Measurements from ENCODE around the gene FCHSD2.
"Not testable (repeated sequence)": the region's sequence is repeated elsewhere in the genome, so short reads cannot be mapped to it uniquely, and the experiment has no call there.

Gene FCHSD2

DNA sequence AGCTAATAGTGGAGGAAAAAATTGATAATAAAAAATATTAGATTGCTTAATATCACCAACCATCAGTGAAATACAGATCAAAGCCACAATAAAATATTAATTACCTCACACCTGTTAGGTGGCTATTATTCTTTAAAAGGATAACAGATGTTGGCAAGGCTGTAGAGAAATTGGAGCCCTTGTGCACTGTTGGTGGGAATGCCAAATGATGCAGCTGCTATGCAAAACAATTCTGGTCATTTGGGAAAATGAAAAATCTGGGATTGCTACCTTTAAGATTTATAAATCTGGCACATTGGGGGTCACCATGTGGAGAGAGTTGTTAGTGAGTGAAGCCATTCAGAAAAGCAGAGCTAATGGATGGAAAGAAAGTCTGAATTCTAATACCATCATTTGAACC, 143.4 kb downstream of the FCHSD2 start:
- H3K9ac ChIP-seq (ENCODE audit: low read depth in 1 of 2, low read length in 2 of 2), result no peak overlapping the region
- no peaks in the 10 kb centered on the region for H3K9me3 ChIP-seq (ENCODE audit: control insufficient read depth in 2 of 2, low read length in 2 of 2)
- H3K27ac ChIP-seq (ENCODE audit: low read depth in 2 of 2, low read length in 2 of 2), result no peak overlapping the region
- no peaks in the 10 kb centered on the region for H3K36me3 ChIP-seq (ENCODE audit: control insufficient read depth in 2 of 2, insufficient read depth in 2 of 2, low read length in 2 of 2)
- H3K27me3 ChIP-seq (ENCODE audit: control insufficient read depth in 2 of 2, insufficient read depth in 2 of 2, low read length in 2 of 2), result no peaks in the 10 kb centered on the region
- H3K4me1 ChIP-seq (ENCODE audit: control insufficient read depth in 2 of 2, insufficient read depth in 2 of 2, low read length in 2 of 2), result no peaks in the 10 kb centered on the region
- H3K4me3 ChIP-seq (ENCODE audit: low read length in 2 of 2), result no peak overlapping the region

DNA sequence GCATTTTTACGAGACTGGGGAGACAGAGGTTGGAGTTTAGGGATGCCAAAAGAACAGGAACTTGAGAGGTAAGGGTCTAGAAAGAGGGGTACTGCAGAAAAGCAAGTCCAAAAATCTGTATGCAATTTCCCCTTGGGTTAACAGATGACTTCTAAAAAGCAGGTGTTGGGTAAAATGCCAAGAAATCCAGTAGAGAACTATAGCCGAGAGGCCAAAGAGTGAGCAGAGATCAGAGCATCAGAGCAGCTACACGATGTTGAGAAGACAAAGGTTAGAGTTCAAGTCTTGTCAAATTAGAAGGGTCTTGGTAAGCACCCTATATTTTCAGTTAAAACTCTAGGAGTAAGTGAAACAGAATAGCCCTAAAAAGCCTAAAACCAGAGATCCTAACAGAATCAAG, 145.2 kb downstream of the FCHSD2 start:
- no peak overlapping the region for H3K27ac ChIP-seq (ENCODE audit: low read depth in 2 of 2, low read length in 2 of 2)
- no peaks in the 10 kb centered on the region for H3K27me3 ChIP-seq (ENCODE audit: control insufficient read depth in 2 of 2, insufficient read depth in 2 of 2, low read length in 2 of 2)
- H3K4me1 ChIP-seq (ENCODE audit: control insufficient read depth in 2 of 2, insufficient read depth in 2 of 2, low read length in 2 of 2), result no peaks in the 10 kb centered on the region
- H3K36me3 ChIP-seq (ENCODE audit: control insufficient read depth in 2 of 2, insufficient read depth in 2 of 2, low read length in 2 of 2), result no peaks in the 10 kb centered on the region
- no peak overlapping the region for H3K4me3 ChIP-seq (ENCODE audit: low read length in 2 of 2)
- no peak overlapping the region for H3K9ac ChIP-seq (ENCODE audit: low read depth in 1 of 2, low read length in 2 of 2)
- H3K9me3 ChIP-seq (ENCODE audit: control insufficient read depth in 2 of 2, low read length in 2 of 2), result no peaks in the 10 kb centered on the region

DNA sequence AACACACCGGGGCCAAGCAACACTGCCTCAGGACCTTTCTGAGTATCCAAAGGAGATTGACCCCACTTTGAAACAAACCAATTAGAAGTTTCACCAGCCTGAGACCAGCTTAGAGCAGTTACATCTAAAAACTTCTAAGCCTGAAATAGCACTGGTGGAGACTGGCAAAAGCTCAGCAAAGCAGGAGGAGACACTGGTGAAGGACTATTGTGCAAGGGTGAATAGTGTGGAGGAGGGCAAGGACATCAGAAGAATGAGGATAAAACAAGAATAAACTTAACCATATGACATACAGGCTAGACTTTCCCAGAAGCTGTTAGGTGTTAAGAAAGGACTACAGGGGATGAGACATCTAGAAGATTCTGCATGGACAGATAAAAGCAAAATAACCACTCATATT, 152.4 kb downstream of the FCHSD2 start:
- Histone ChIP-seq H3K27me3 (ENCODE audit: control insufficient read depth in 2 of 2, insufficient read depth in 2 of 2, low read length in 2 of 2) (no peaks in the 10 kb centered on the region), H3K4me3 (ENCODE audit: low read length in 2 of 2) (no peak overlapping the region), H3K36me3 (ENCODE audit: control insufficient read depth in 2 of 2, insufficient read depth in 2 of 2, low read length in 2 of 2) (no peaks in the 10 kb centered on the region), H3K4me1 (ENCODE audit: control insufficient read depth in 2 of 2, insufficient read depth in 2 of 2, low read length in 2 of 2) (no peaks in the 10 kb centered on the region), H3K9ac (ENCODE audit: low read depth in 1 of 2, low read length in 2 of 2) (no peak overlapping the region), H3K27ac (ENCODE audit: low read depth in 2 of 2, low read length in 2 of 2) (no peak overlapping the region), H3K9me3 (ENCODE audit: control insufficient read depth in 2 of 2, low read length in 2 of 2) (no peaks in the 10 kb centered on the region)

DNA sequence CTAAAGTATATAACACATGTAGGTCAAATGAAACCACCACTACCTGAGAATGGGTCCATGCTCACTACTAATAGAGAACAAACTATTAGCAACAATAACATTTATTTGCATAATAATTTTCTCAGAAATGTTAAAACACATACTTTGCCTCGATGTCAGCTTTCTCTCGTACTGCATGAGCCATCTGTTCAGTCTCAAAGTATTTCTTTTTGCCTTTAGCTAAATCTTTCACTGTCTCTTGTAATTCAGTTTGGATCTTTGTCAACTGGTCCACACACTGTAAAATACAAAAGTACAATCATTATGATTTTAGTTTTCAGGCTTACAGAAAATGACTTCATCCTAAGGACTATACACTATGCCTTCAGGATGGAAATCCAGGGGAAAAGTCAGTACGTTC, 153.3 kb downstream of the FCHSD2 start:
- no peak overlapping the region for H3K9ac ChIP-seq (ENCODE audit: low read depth in 1 of 2, low read length in 2 of 2)

DNA sequence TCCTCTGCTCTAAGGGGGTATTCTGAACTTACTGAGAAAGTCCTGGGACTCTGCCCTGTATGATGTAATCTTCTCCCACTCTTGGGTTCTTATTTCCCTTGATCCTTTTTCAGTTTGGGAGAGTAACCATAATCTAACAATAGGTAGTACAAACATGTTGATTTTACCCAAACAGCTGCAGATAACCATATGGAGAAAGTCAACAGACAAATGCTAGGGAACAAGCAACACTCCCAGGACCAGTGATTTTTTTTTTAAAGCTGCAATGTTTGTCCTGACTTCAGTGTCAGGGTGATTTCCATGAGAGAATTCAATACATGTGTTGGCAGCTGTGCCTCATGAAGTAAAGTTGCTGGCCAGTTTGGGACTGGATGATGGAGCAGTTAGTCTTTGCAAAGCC, 156.5 kb downstream of the FCHSD2 start:
- Histone ChIP-seq H3K4me3 (ENCODE audit: low read length in 2 of 2) (no peak overlapping the region), H3K27ac (ENCODE audit: low read depth in 2 of 2, low read length in 2 of 2) (no peak overlapping the region), H3K27me3 (ENCODE audit: control insufficient read depth in 2 of 2, insufficient read depth in 2 of 2, low read length in 2 of 2) (no peaks in the 10 kb centered on the region), H3K9ac (ENCODE audit: low read depth in 1 of 2, low read length in 2 of 2) (no peak overlapping the region), H3K9me3 (ENCODE audit: control insufficient read depth in 2 of 2, low read length in 2 of 2) (no peaks in the 10 kb centered on the region), H3K36me3 (ENCODE audit: control insufficient read depth in 2 of 2, insufficient read depth in 2 of 2, low read length in 2 of 2) (no peaks in the 10 kb centered on the region), H3K4me1 (ENCODE audit: control insufficient read depth in 2 of 2, insufficient read depth in 2 of 2, low read length in 2 of 2) (no peaks in the 10 kb centered on the region)

More for the DNA sequence above, 153.3 kb downstream of the FCHSD2 start:
- Histone ChIP-seq H3K9me3 (ENCODE audit: control insufficient read depth in 2 of 2, low read length in 2 of 2) (no peaks in the 10 kb centered on the region), H3K27me3 (ENCODE audit: control insufficient read depth in 2 of 2, insufficient read depth in 2 of 2, low read length in 2 of 2) (no peaks in the 10 kb centered on the region), H3K36me3 (ENCODE audit: control insufficient read depth in 2 of 2, insufficient read depth in 2 of 2, low read length in 2 of 2) (no peaks in the 10 kb centered on the region), H3K4me1 (ENCODE audit: control insufficient read depth in 2 of 2, insufficient read depth in 2 of 2, low read length in 2 of 2) (no peaks in the 10 kb centered on the region), H3K4me3 (ENCODE audit: low read length in 2 of 2) (no peak overlapping the region), H3K27ac (ENCODE audit: low read depth in 2 of 2, low read length in 2 of 2) (no peak overlapping the region)

DNA sequence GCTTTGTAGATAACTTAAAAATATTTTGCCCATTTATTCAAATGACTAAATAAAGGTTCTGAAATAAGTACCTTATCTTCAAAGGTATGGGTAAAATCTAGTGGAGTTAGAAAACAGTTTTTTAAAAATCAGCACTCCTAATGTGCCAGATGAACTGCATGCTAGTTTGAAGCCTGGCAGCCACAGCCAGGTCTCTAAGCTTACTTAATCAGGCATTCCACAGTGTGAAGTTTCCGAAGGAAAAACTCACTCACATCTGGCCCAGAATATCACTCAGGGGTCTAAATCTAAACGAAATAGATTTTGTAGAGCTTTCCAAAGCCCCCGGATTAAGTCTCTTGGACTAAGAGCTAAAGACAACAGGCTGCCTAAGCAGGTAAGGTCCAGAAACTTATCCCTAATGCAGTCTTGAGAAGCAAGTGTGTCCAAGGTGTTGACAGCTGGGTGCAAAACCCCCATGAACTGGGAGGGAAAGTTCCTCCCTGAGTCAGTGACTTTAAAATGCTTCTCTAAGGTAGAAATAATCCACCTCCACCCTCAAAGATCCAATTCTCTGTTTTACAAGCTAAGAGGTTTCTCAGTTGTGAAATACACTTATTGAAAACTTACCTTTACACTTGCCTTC, 157.6 kb downstream of the FCHSD2 start:
- no peaks in the 10 kb centered on the region for H3K4me1 ChIP-seq (ENCODE audit: control insufficient read depth in 2 of 2, insufficient read depth in 2 of 2, low read length in 2 of 2)
- H3K9me3 ChIP-seq (ENCODE audit: control insufficient read depth in 2 of 2, low read length in 2 of 2), result no peaks in the 10 kb centered on the region
- H3K27ac ChIP-seq (ENCODE audit: low read depth in 2 of 2, low read length in 2 of 2), result no peak overlapping the region
- no peaks in the 10 kb centered on the region for H3K36me3 ChIP-seq (ENCODE audit: control insufficient read depth in 2 of 2, insufficient read depth in 2 of 2, low read length in 2 of 2)
- no peaks in the 10 kb centered on the region for H3K27me3 ChIP-seq (ENCODE audit: control insufficient read depth in 2 of 2, insufficient read depth in 2 of 2, low read length in 2 of 2)
- H3K4me3 ChIP-seq (ENCODE audit: low read length in 2 of 2), result no peak overlapping the region
- H3K9ac ChIP-seq (ENCODE audit: low read depth in 1 of 2, low read length in 2 of 2), result no peak overlapping the region

DNA sequence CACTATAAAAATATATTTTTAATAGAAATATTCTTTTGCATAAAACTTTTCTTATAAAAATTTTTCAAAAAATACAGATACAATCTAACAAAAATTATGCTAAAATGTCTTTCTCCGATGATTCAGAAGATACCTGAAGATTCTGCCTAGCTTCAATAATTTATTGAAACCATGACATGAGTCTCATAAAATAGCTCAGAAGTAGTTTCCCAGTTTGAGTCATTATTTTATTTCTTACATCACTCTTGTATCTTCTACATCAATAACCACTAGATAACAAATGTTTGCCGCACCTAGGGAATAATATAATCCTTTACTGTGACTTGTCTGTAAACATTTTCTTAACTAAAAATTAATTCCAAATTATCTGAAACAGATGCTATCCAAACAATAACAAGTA, 158.6 kb downstream of the FCHSD2 start:
- Histone ChIP-seq H3K27me3 (ENCODE audit: control insufficient read depth in 2 of 2, insufficient read depth in 2 of 2, low read length in 2 of 2) (no peaks in the 10 kb centered on the region), H3K4me3 (ENCODE audit: low read length in 2 of 2) (no peak overlapping the region), H3K9me3 (ENCODE audit: control insufficient read depth in 2 of 2, low read length in 2 of 2) (no peaks in the 10 kb centered on the region), H3K4me1 (ENCODE audit: control insufficient read depth in 2 of 2, insufficient read depth in 2 of 2, low read length in 2 of 2) (no peaks in the 10 kb centered on the region), H3K9ac (ENCODE audit: low read depth in 1 of 2, low read length in 2 of 2) (no peak overlapping the region), H3K36me3 (ENCODE audit: control insufficient read depth in 2 of 2, insufficient read depth in 2 of 2, low read length in 2 of 2) (no peaks in the 10 kb centered on the region), H3K27ac (ENCODE audit: low read depth in 2 of 2, low read length in 2 of 2) (no peak overlapping the region)

DNA sequence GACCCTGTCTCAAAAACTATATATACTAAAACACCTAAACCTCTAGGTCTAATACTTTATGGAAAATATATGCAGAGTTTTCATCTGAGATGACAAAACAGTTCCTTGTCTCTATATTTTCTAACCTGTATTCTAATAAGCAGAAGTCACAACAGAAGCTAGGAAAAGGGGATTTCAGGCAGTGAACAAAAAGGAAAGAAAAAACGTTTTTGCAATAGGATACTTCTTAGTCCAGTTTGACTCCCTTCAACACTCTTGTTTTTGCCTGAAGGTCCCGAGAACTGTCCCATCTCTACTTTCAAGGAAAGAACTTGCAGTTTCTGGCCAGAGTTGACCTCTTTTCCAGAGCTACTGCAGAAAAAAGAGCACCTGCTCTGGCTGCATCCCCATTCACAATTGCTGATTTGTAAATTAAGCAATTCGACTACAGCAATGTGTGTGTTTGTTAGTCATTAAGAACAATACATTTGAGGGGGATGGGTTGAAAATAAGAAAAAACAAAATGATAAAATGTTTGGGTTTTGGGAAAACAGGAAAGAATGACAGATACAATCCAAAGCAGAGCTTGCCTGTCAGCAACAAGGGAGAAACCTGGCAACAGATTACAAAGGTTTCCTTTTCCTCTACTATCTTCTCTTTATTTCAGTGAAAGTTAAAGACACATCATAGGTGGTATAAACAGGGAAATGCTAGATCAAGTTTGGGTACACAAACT, 160.0 kb downstream of the FCHSD2 start:
- H3K4me1 ChIP-seq (ENCODE audit: control insufficient read depth in 2 of 2, insufficient read depth in 2 of 2, low read length in 2 of 2), result no peaks in the 10 kb centered on the region
- H3K4me3 ChIP-seq (ENCODE audit: low read length in 2 of 2), result no peak overlapping the region
- H3K9ac ChIP-seq (ENCODE audit: low read depth in 1 of 2, low read length in 2 of 2), result no peak overlapping the region
- H3K9me3 ChIP-seq (ENCODE audit: control insufficient read depth in 2 of 2, low read length in 2 of 2), result no peaks in the 10 kb centered on the region
- no peak overlapping the region for H3K27ac ChIP-seq (ENCODE audit: low read depth in 2 of 2, low read length in 2 of 2)
- no peaks in the 10 kb centered on the region for H3K27me3 ChIP-seq (ENCODE audit: control insufficient read depth in 2 of 2, insufficient read depth in 2 of 2, low read length in 2 of 2)
- H3K36me3 ChIP-seq (ENCODE audit: control insufficient read depth in 2 of 2, insufficient read depth in 2 of 2, low read length in 2 of 2), result no peaks in the 10 kb centered on the region

DNA sequence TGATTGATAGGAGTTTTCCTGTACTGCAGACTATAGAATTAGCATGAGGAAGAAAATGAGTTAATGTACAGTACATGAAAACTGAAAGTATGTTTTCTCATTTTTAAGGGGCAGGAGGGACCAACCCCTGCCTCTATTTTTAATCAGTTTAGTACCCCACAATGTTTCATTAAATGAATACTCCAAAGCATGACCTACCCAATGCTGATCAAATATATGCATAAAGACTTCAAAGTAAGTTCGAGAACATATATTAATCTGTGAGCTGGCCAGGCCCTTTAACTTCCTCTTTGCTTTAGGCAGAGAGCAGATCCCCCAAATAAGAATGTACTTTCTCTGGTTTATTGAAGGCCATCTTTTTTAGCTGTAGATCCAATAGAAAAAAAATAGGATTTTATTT, 161.0 kb downstream of the FCHSD2 start:
- H3K9me3 ChIP-seq (ENCODE audit: control insufficient read depth in 2 of 2, low read length in 2 of 2), result no peaks in the 10 kb centered on the region
- no peak overlapping the region for H3K27ac ChIP-seq (ENCODE audit: low read depth in 2 of 2, low read length in 2 of 2)
- H3K9ac ChIP-seq (ENCODE audit: low read depth in 1 of 2, low read length in 2 of 2), result no peak overlapping the region
- H3K4me3 ChIP-seq (ENCODE audit: low read length in 2 of 2), result no peak overlapping the region
- no peaks in the 10 kb centered on the region for H3K36me3 ChIP-seq (ENCODE audit: control insufficient read depth in 2 of 2, insufficient read depth in 2 of 2, low read length in 2 of 2)
- H3K27me3 ChIP-seq (ENCODE audit: control insufficient read depth in 2 of 2, insufficient read depth in 2 of 2, low read length in 2 of 2), result no peaks in the 10 kb centered on the region
- no peaks in the 10 kb centered on the region for H3K4me1 ChIP-seq (ENCODE audit: control insufficient read depth in 2 of 2, insufficient read depth in 2 of 2, low read length in 2 of 2)

DNA sequence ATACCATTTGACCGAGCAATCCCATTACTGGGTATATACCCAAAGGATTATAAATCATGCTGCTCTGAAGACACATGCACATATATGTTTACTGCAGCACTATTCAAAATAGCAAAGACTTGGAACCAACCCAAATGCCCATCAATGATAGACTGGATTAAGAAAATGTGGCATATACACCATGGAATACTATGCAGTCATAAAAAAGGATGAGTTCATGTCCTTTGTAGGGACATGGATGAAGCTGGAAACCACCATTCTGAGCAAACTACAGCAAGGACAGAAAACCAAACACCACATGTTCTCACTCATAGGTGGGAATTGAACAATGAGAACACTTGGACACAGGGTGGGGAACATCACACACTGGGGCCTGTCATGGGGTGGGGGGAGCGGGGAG, 164.3 kb downstream of the FCHSD2 start:
- not testable (repeated sequence) for H3K9me3 ChIP-seq (ENCODE audit: control insufficient read depth in 2 of 2, low read length in 2 of 2); H3K4me3 ChIP-seq (ENCODE audit: low read length in 2 of 2); H3K9ac ChIP-seq (ENCODE audit: low read depth in 1 of 2, low read length in 2 of 2); H3K4me1 ChIP-seq (ENCODE audit: control insufficient read depth in 2 of 2, insufficient read depth in 2 of 2, low read length in 2 of 2); H3K27me3 ChIP-seq (ENCODE audit: control insufficient read depth in 2 of 2, insufficient read depth in 2 of 2, low read length in 2 of 2); H3K36me3 ChIP-seq (ENCODE audit: control insufficient read depth in 2 of 2, insufficient read depth in 2 of 2, low read length in 2 of 2); H3K27ac ChIP-seq (ENCODE audit: low read depth in 2 of 2, low read length in 2 of 2)

All from mucosa of rectum (tissue), 2 donors.